HepG2 (cell line): ENCODE data around the gene DNAJB12. TPM values are rescaled to one million over a fixed set of nuclear protein-coding genes. Genes with fewer than 3 reads are reported as not detected.

Source experiments
- CBFB ChIP-seq: sonication (generic); formaldehyde crosslinking; IDR thresholded peaks from 2 replicates; pipeline ENCODE4 v1.4.0; 2020; ENCODE audit warnings: missing genetic modification reagents
- CC2D1A ChIP-seq: sonication (generic); formaldehyde crosslinking; IDR thresholded peaks from 2 replicates; pipeline ENCODE4 v1.8.1; 2023; ENCODE audit warnings: mild to moderate bottlenecking, missing genetic modification reagents
- FOXA1 ChIP-seq, 2 experiments: fragments of 450-650 bp in 1 of 2; sonication (generic) in 1 of 2; formaldehyde crosslinking in 1 of 2; IDR thresholded peaks; 2 replicates each; pipeline versions ENCODE4 v1.4.0 to v1.6.1; 2016 to 2020; ENCODE audit warnings: missing genetic modification reagents in 1 of 2
- FOXJ3 ChIP-seq: sonication (generic); formaldehyde crosslinking; IDR thresholded peaks from 2 replicates; pipeline ENCODE4 v1.4.0; 2020; ENCODE audit warnings: missing genetic modification reagents, mild to moderate bottlenecking, borderline replicate concordance
- KLF16 ChIP-seq, 2 experiments: sonication (generic) in 1 of 2; formaldehyde crosslinking in 1 of 2; IDR thresholded peaks; 2 replicates each; pipeline versions ENCODE4 v1.6.1 to v1.8.0; 2016 to 2023; ENCODE audit warnings: missing genetic modification reagents in 2 of 2, missing compliant biosample characterization in 1 of 2
- NFATC3 ChIP-seq: sonication (generic); formaldehyde crosslinking; IDR thresholded peaks from 2 replicates; pipeline ENCODE4 v1.5.1; 2020; ENCODE audit warnings: mild to moderate bottlenecking, missing genetic modification reagents
- REPIN1 ChIP-seq: sonication (generic); formaldehyde crosslinking; IDR thresholded peaks from 2 replicates; pipeline ENCODE4 v1.8.0; 2022; ENCODE audit warnings: missing genetic modification reagents, low read depth, mild to moderate bottlenecking, borderline replicate concordance
- SALL2 ChIP-seq: sonication (generic); formaldehyde crosslinking; IDR thresholded peaks from 2 replicates; pipeline ENCODE4 v1.8.1; 2023; ENCODE audit warnings: mild to moderate bottlenecking, missing genetic modification reagents, inconsistent platforms
- SIN3B ChIP-seq: fragments of 150-350 bp; IDR thresholded peaks from 2 replicates; pipeline ENCODE4 v1.6.1; 2014; ENCODE audit warnings: low read length
- THAP11 ChIP-seq: IDR thresholded peaks from 2 replicates; pipeline ENCODE4 v1.6.1; 2016; ENCODE audit warnings: missing biosample characterization, missing genetic modification reagents
- ZC3H13 ChIP-seq: sonication (generic); formaldehyde crosslinking; IDR thresholded peaks from 2 replicates; pipeline ENCODE4 v1.8.1; 2023; ENCODE audit warnings: mild to moderate bottlenecking, missing genetic modification reagents, moderate library complexity
- ZEB1 ChIP-seq: IDR thresholded peaks from 2 replicates; pipeline ENCODE4 v1.6.1; 2012; ENCODE audit warnings: mild to moderate bottlenecking, low read depth, inconsistent platforms; ENCODE audit not compliant: insufficient replicate concordance
- ZKSCAN8 ChIP-seq: IDR thresholded peaks from 2 replicates; pipeline ENCODE4 v1.6.1; 2016; ENCODE audit warnings: borderline replicate concordance, missing genetic modification reagents, missing compliant biosample characterization
- ZMYM3 ChIP-seq: sonication (generic); formaldehyde crosslinking; IDR thresholded peaks from 2 replicates; pipeline ENCODE4 v1.5.1; 2020; ENCODE audit warnings: mild to moderate bottlenecking, missing genetic modification reagents
- ZNF709 ChIP-seq: sonication (generic); formaldehyde crosslinking; IDR thresholded peaks from 2 replicates; pipeline ENCODE4 v1.5.0; 2020; ENCODE audit warnings: mild to moderate bottlenecking, missing genetic modification reagents
- ZZZ3 ChIP-seq: sonication (generic); formaldehyde crosslinking; IDR thresholded peaks from 2 replicates; pipeline ENCODE4 v1.4.0; 2020; ENCODE audit warnings: missing genetic modification reagents, mild to moderate bottlenecking, borderline replicate concordance
- polyA plus RNA-seq, 8 experiments: library from polyadenylated mRNA; depleted of rRNA in 3 of 8; stranded (reverse) in 7 of 8; unstranded in 1 of 8; fragments of >200 nt; fragmentation: Illumina TruSeq in 4 of 8; extraction: Trizol in 4 of 8; gene quantifications; 2 replicates each; pipeline versions ENCODE4 v1.2.1 to v1.2.3, GENCODE V29; 2011 to 2016; ENCODE audit warnings: low read depth in 4 of 8, missing spikeins in 1 of 8, mixed read lengths in 1 of 8; ENCODE audit not compliant: insufficient read depth in 1 of 8
- total RNA-seq, 5 experiments: library from RNA; depleted of rRNA; stranded (reverse); fragments of >200 nt; fragmentation: Illumina TruSeq; extraction: Trizol; gene quantifications; 2 replicates each; pipeline ENCODE4 v1.2.3, GENCODE V29; 2016; ENCODE audit warnings: low read depth in 1 of 5
- TF ChIP-seq, protein P1 (sequence below): sonication (generic); formaldehyde crosslinking; IDR thresholded peaks from 2 replicates; pipeline ENCODE4 v1.5.0; 2020; ENCODE audit warnings: mild to moderate bottlenecking, missing genetic modification reagents
- TF ChIP-seq, protein P2 (sequence below): sonication (generic); formaldehyde crosslinking; IDR thresholded peaks from 2 replicates; pipeline ENCODE4 v1.4.0; 2020; ENCODE audit warnings: missing genetic modification reagents
- TF ChIP-seq, protein P3 (sequence below): sonication (generic); formaldehyde crosslinking; IDR thresholded peaks from 2 replicates; pipeline ENCODE4 v1.5.1; 2020; ENCODE audit warnings: mild to moderate bottlenecking, missing genetic modification reagents, moderate library complexity
- TF ChIP-seq, protein P4 (sequence below): sonication (generic); formaldehyde crosslinking; IDR thresholded peaks from 2 replicates; pipeline ENCODE4 v1.4.0; 2020; ENCODE audit warnings: missing genetic modification reagents
- TF ChIP-seq, protein P5 (sequence below): sonication (generic); formaldehyde crosslinking; conservative IDR thresholded peaks from 2 replicates; pipeline ENCODE4 v1.4.0; 2020; ENCODE audit warnings: mild to moderate bottlenecking, missing genetic modification reagents, moderate library complexity

Gene DNAJB12
- total and polyA plus RNA-seq, 2 of the 13 experiments (the other 11 are each of a cell fraction or from before 2014, with no cell fraction given), result 10.8 to 18.2 TPM

DNA sequence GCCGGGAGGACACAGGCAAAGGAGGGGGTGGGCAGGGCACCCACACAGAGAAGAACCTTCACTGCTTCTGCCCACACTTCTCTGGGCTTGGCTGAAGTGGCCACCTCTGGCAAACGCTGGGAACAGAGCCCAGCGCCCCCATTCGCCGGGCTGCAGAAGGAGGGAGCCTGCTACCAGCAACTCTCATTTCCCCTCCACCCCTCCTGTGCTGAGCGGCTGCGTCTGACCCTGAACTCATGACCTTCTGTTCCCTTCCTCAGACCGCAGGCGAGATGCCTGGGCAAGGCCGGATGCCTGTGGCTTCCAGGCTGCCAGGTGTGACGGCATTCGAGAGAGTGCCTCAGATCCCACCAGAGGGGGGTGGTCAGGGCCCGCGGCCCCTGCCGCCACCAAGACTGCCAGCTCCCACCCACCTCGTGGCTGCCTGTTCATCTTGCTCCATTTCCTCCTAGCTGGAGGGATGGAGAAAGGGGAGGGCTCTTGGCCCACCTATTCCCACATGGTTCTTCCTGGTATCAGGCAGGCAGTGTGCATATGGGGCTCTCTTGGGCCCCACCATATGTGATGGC, 19.8 kb downstream of the DNAJB12 start (continued):
- TF ChIP-seq, protein P1, sequence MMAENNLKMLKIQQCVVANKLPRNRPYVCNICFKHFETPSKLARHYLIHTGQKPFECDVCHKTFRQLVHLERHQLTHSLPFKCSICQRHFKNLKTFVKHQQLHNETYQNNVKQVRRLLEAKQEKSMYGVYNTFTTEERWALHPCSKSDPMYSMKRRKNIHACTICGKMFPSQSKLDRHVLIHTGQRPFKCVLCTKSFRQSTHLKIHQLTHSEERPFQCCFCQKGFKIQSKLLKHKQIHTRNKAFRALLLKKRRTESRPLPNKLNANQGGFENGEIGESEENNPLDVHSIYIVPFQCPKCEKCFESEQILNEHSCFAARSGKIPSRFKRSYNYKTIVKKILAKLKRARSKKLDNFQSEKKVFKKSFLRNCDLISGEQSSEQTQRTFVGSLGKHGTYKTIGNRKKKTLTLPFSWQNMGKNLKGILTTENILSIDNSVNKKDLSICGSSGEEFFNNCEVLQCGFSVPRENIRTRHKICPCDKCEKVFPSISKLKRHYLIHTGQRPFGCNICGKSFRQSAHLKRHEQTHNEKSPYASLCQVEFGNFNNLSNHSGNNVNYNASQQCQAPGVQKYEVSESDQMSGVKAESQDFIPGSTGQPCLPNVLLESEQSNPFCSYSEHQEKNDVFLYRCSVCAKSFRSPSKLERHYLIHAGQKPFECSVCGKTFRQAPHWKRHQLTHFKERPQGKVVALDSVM (CRISPR knock-in tag), result peak; percentile 48; the same call in 1 of the 2 replicates
- TF ChIP-seq ZZZ3 (CRISPR knock-in tag) (no peak), FOXJ3 (CRISPR knock-in tag) (no peak), KLF16 (CRISPR knock-in tag; IDR thresholded peaks at IDR 0.05) (peak in 1 of 2 experiments; percentile 71; a peak in 1 of 4 replicates), SIN3B (no peak), ZMYM3 (peak; percentile 68; the same call in 1 of the 2 replicates), THAP11 (CRISPR knock-in tag) (no peak; the same call in 1 of the 2 replicates), CBFB (CRISPR knock-in tag) (peak; percentile 99), ZEB1 (no peak), ZC3H13 (CRISPR knock-in tag) (no peak), FOXA1 (IDR thresholded peaks at IDR 0.05) (no peak), FOXA1 (CRISPR knock-in tag; IDR thresholded peaks at IDR 0.05) (no peak), ZNF709 (CRISPR knock-in tag) (no peak), NFATC3 (CRISPR knock-in tag) (no peak), REPIN1 (peak; percentile 69), CC2D1A (CRISPR knock-in tag) (no peak), ZKSCAN8 (CRISPR knock-in tag) (peak; percentile 47; the same call in 1 of the 2 replicates), SALL2 (CRISPR knock-in tag) (no peak)
- TF ChIP-seq, protein P2, sequence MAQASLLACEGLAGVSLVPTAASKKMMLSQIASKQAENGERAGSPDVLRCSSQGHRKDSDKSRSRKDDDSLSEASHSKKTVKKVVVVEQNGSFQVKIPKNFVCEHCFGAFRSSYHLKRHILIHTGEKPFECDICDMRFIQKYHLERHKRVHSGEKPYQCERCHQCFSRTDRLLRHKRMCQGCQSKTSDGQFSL, result peak; percentile 67
- TF ChIP-seq, protein P3, sequence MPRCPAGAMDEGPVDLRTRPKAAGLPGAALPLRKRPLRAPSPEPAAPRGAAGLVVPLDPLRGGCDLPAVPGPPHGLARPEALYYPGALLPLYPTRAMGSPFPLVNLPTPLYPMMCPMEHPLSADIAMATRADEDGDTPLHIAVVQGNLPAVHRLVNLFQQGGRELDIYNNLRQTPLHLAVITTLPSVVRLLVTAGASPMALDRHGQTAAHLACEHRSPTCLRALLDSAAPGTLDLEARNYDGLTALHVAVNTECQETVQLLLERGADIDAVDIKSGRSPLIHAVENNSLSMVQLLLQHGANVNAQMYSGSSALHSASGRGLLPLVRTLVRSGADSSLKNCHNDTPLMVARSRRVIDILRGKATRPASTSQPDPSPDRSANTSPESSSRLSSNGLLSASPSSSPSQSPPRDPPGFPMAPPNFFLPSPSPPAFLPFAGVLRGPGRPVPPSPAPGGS (CRISPR knock-in tag), result no peak
- TF ChIP-seq, protein P4, sequence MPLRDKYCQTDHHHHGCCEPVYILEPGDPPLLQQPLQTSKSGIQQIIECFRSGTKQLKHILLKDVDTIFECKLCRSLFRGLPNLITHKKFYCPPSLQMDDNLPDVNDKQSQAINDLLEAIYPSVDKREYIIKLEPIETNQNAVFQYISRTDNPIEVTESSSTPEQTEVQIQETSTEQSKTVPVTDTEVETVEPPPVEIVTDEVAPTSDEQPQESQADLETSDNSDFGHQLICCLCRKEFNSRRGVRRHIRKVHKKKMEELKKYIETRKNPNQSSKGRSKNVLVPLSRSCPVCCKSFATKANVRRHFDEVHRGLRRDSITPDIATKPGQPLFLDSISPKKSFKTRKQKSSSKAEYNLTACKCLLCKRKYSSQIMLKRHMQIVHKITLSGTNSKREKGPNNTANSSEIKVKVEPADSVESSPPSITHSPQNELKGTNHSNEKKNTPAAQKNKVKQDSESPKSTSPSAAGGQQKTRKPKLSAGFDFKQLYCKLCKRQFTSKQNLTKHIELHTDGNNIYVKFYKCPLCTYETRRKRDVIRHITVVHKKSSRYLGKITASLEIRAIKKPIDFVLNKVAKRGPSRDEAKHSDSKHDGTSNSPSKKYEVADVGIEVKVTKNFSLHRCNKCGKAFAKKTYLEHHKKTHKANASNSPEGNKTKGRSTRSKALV (CRISPR knock-in tag), result no peak
- TF ChIP-seq, protein P5, sequence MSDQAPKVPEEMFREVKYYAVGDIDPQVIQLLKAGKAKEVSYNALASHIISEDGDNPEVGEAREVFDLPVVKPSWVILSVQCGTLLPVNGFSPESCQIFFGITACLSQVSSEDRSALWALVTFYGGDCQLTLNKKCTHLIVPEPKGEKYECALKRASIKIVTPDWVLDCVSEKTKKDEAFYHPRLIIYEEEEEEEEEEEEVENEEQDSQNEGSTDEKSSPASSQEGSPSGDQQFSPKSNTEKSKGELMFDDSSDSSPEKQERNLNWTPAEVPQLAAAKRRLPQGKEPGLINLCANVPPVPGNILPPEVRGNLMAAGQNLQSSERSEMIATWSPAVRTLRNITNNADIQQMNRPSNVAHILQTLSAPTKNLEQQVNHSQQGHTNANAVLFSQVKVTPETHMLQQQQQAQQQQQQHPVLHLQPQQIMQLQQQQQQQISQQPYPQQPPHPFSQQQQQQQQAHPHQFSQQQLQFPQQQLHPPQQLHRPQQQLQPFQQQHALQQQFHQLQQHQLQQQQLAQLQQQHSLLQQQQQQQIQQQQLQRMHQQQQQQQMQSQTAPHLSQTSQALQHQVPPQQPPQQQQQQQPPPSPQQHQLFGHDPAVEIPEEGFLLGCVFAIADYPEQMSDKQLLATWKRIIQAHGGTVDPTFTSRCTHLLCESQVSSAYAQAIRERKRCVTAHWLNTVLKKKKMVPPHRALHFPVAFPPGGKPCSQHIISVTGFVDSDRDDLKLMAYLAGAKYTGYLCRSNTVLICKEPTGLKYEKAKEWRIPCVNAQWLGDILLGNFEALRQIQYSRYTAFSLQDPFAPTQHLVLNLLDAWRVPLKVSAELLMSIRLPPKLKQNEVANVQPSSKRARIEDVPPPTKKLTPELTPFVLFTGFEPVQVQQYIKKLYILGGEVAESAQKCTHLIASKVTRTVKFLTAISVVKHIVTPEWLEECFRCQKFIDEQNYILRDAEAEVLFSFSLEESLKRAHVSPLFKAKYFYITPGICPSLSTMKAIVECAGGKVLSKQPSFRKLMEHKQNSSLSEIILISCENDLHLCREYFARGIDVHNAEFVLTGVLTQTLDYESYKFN (CRISPR knock-in tag), result peak; percentile 82
